ENCODE data around the gene DOK1.

Gene DOK1

GRCh38 chr2:74596584-74596983, 42.1 kb downstream of the DOK1 start:
- in situ Hi-C loops (cut with HindIII; ENCODE audit: low sequenced_read_pairs), result no loop called here

- in situ Hi-C loops (cut with HindIII; ENCODE audit: low sequenced_read_pairs), result no loop called here
These were observed 42.9 kb downstream of the DOK1 start for GRCh38 chr2:74597410-74597809.

GRCh38 chr2:74599676-74600075, 45.2 kb downstream of the DOK1 start:
- in situ Hi-C loops (cut with HindIII; ENCODE audit: low sequenced_read_pairs), result no loop called here

GRCh38 chr2:74602586-74603281, 48.2 kb downstream of the DOK1 start:
- in situ Hi-C loops (cut with HindIII; ENCODE audit: low sequenced_read_pairs), result no loop called here

GRCh38 chr2:74603282-74604000, 48.9 kb downstream of the DOK1 start:
- in situ Hi-C loops (cut with HindIII; ENCODE audit: low sequenced_read_pairs), result no loop called here

GRCh38 chr2:74606927-74607326, 52.4 kb downstream of the DOK1 start:
- in situ Hi-C loops (cut with HindIII; ENCODE audit: low sequenced_read_pairs), result no loop called here

All from DLD1 (cell line).